SK-N-SH (cell line): ENCODE results near the gene TGFBR3L. TPM values are rescaled to one million over a fixed set of nuclear protein-coding genes. Genes with fewer than 3 reads are reported as not detected.
A peak's percentile ranks its signal among the peaks of the same experiment; 100 is the strongest.

ENCODE experiments used
- CTCF ChIA-PET: fragments of 300-600, 350-600 bp; formaldehyde crosslinking; extraction: SDS; loops from one replicate; lab custom pipeline; 2021; lab: Yijun Ruan, JAX
- POLR2A ChIA-PET: fragments of 350-600 bp; sonication (Branson Sonifier 250); formaldehyde crosslinking; extraction: SDS; loops from one replicate; lab custom pipeline; 2020; ENCODE audit warnings: antibody characterized with exemption, inconsistent platforms; lab: Yijun Ruan, JAX
- DNase-seq: peaks from one replicate; pipeline ENCODE4 v3.0.0; 2012
- H2AFZ ChIP-seq: fragments of 200-600 bp; sonication (generic); 2 replicates; pipeline ENCODE4 v1.8.1; 2016; ENCODE audit warnings: antibody characterized with exemption, mild to moderate bottlenecking, low read depth
- H3F3A ChIP-seq: fragments of 200-600 bp; sonication (generic); replicated peaks from 2 replicates; pipeline ENCODE3; 2016; ENCODE audit warnings: antibody characterized with exemption, mild to moderate bottlenecking; ENCODE audit not compliant: insufficient read depth
- H3K27ac ChIP-seq, 2 experiments: fragments of 200-500 bp in 1 of 2; fragments of 200-600 bp in 1 of 2; sonication (Bioruptor generic) in 1 of 2; sonication (generic), shearing (Covaris generic) in 1 of 2; 2 replicates each; pipeline versions ENCODE4 v1.5.1 to v1.6.1; 2014 to 2016; ENCODE audit warnings: low read depth in 2 of 2, inconsistent platforms in 1 of 2, low read length in 1 of 2, mild to moderate bottlenecking in 1 of 2, mixed read lengths in 1 of 2
- H3K27me3 ChIP-seq: fragments of 200-600 bp; sonication (generic), shearing (Covaris generic); 2 replicates; pipeline ENCODE4 v1.6.1; 2016; ENCODE audit warnings: mixed run types; ENCODE audit not compliant: insufficient read depth
- H3K36me3 ChIP-seq, 2 experiments: fragments of 200-500 bp in 1 of 2; fragments of 200-600 bp in 1 of 2; sonication (Bioruptor generic) in 1 of 2; sonication (generic) in 1 of 2; replicated peaks in 1 of 2; 2 replicates each; pipeline versions ENCODE3 to v1.5.1; 2014 to 2016; ENCODE audit warnings: low read length in 1 of 2, mild to moderate bottlenecking in 1 of 2; ENCODE audit not compliant: insufficient read depth in 2 of 2, control insufficient read depth in 1 of 2
- H3K4me1 ChIP-seq, 2 experiments: fragments of 200-500 bp in 1 of 2; fragments of 200-600 bp in 1 of 2; sonication (Bioruptor generic) in 1 of 2; sonication (generic), shearing (Covaris generic) in 1 of 2; 2 replicates each; pipeline versions ENCODE4 v1.5.1 to v1.6.1; 2014 to 2016; ENCODE audit warnings: low read depth in 1 of 2, low read length in 1 of 2, mixed run types in 1 of 2; ENCODE audit not compliant: insufficient read depth in 2 of 2, control insufficient read depth in 1 of 2
- H3K4me2 ChIP-seq: fragments of 200-600 bp; sonication (generic), shearing (Covaris generic); 2 replicates; pipeline ENCODE4 v1.6.1; 2017; ENCODE audit warnings: mixed run types
- H3K4me3 ChIP-seq, 2 experiments: fragments of 200-500 bp in 1 of 2; fragments of 200-600 bp in 1 of 2; sonication (Bioruptor generic) in 1 of 2; sonication (generic), shearing (Covaris generic) in 1 of 2; 2 replicates each; pipeline versions ENCODE4 v1.5.1 to v1.8.1; 2014 to 2016; ENCODE audit warnings: low read depth in 2 of 2, inconsistent platforms in 1 of 2, low read length in 1 of 2, mild to moderate bottlenecking in 1 of 2, mixed read lengths in 1 of 2, moderate library complexity in 1 of 2
- H3K79me2 ChIP-seq: fragments of 200-600 bp; sonication (generic); 2 replicates; pipeline ENCODE4 v1.8.1; 2017; ENCODE audit warnings: mild to moderate bottlenecking; ENCODE audit not compliant: insufficient read depth
- H3K9ac ChIP-seq: fragments of 200-600 bp; sonication (generic); 2 replicates; pipeline ENCODE4 v1.6.1; 2017; ENCODE audit warnings: mixed run types
- H3K9me2 ChIP-seq: fragments of 200-600 bp; sonication (generic); 2 replicates; pipeline ENCODE4 v1.6.1; 2017; ENCODE audit warnings: mixed run types
- H3K9me3 ChIP-seq: fragments of 200-600 bp; sonication (generic); 2 replicates; pipeline ENCODE4 v1.6.1; 2017; ENCODE audit warnings: mixed run types, mild to moderate bottlenecking, moderate library complexity
- H4K20me1 ChIP-seq: fragments of 200-600 bp; sonication (generic); 2 replicates; pipeline ENCODE4 v1.6.1; 2017; ENCODE audit warnings: mild to moderate bottlenecking, mixed run types; ENCODE audit not compliant: insufficient read depth
- CTCF ChIP-seq: fragments of 200-600 bp; sonication (generic); IDR thresholded peaks from 2 replicates; pipeline ENCODE4 v1.6.1; 2017; ENCODE audit warnings: antibody characterized with exemption, mild to moderate bottlenecking, moderate library complexity
- ELF1 ChIP-seq: IDR thresholded peaks from 2 replicates; pipeline ENCODE4 v1.4.0; 2012
- EP300 ChIP-seq, 2 experiments: IDR thresholded peaks; 2 replicates each; pipeline versions ENCODE4 v1.4.0 to v1.6.1; 2012; ENCODE audit warnings: borderline replicate concordance in 1 of 2, low read depth in 1 of 2, low read length in 1 of 2
- EZH2phosphoT487 ChIP-seq: fragments of 200-600 bp; sonication (generic); IDR thresholded peaks from 2 replicates; pipeline ENCODE4 v1.6.1; 2017; ENCODE audit warnings: low read depth, mixed run types, mild to moderate bottlenecking, antibody characterized with exemption, moderate library complexity, borderline replicate concordance
- FOXM1 ChIP-seq: IDR thresholded peaks from 2 replicates; pipeline ENCODE4 v1.4.0; 2012; ENCODE audit warnings: low read depth, mild to moderate bottlenecking
- GABPA ChIP-seq: IDR thresholded peaks from 2 replicates; pipeline ENCODE4 v1.4.0; 2012; ENCODE audit warnings: low read depth, mild to moderate bottlenecking
- GATA2 ChIP-seq: sonication (generic); formaldehyde crosslinking; IDR thresholded peaks from 2 replicates; pipeline ENCODE4 v1.5.0; 2020; ENCODE audit warnings: mild to moderate bottlenecking, missing genetic modification reagents
- JUND ChIP-seq: IDR thresholded peaks from 2 replicates; pipeline ENCODE4 v1.4.0; 2012
- MAX ChIP-seq: IDR thresholded peaks from 2 replicates; pipeline ENCODE4 v1.4.0; 2012; ENCODE audit warnings: low read depth
- NFIC ChIP-seq: IDR thresholded peaks from 2 replicates; pipeline ENCODE4 v1.4.0; 2012; ENCODE audit warnings: borderline replicate concordance
- NRF1 ChIP-seq: IDR thresholded peaks from 2 replicates; pipeline ENCODE4 v1.6.1; 2012; ENCODE audit warnings: low read depth, mild to moderate bottlenecking, low read length
- PBX3 ChIP-seq: IDR thresholded peaks from 2 replicates; pipeline ENCODE4; 2012
- SMC3 ChIP-seq: IDR thresholded peaks from 2 replicates; pipeline ENCODE4 v1.6.1; 2012; ENCODE audit warnings: low read depth, low read length, improper control_type of control experiment
- TAF1 ChIP-seq: IDR thresholded peaks from 2 replicates; pipeline ENCODE4 v1.6.1; 2012; ENCODE audit warnings: low read depth, mild to moderate bottlenecking, low read length, moderate library complexity, borderline replicate concordance
- USF1 ChIP-seq: IDR thresholded peaks from 2 replicates; pipeline ENCODE4 v1.4.0; 2012; ENCODE audit warnings: low read depth, borderline replicate concordance
- YY1 ChIP-seq: IDR thresholded peaks from 2 replicates; pipeline ENCODE4 v1.4.0; 2012; ENCODE audit warnings: low read depth, mild to moderate bottlenecking
- ZBTB33 ChIP-seq: IDR thresholded peaks from 2 replicates; pipeline ENCODE4 v1.4.0; 2012; ENCODE audit warnings: low read depth, borderline replicate concordance
- WGBS: methylation state at CpG from one replicate; pipeline ENCODE4 v1.1.6; 2017; ENCODE audit warnings: low lambda C conversion rate; 5-methylcytosine and 5-hydroxymethylcytosine counted together
- polyA plus RNA-seq, 3 experiments: library from polyadenylated mRNA; depleted of rRNA; stranded (reverse); fragments of >200 nt; gene quantifications; 2 replicates each; pipeline ENCODE4 v1.2.3, GENCODE V29; 2012

TGFBR3L gene
- polyA plus RNA-seq, 1 of the 3 experiments (the other 2 are of a cell fraction), result 0.87 TPM

- Histone ChIP-seq H3K4me2 (no peak overlapping the region), H3K36me3 (no peaks in the 10 kb centered on the region), H3K9me3 (no peaks in the 10 kb centered on the region), H3K27me3 (no peaks in the 10 kb centered on the region), H2AFZ (no peak overlapping the region), H3K4me1 (no peaks in the 10 kb centered on the region; a peak in 1 of 4 replicates), H3K4me3 (no peak overlapping the region), H3K9me2 (no peaks in the 10 kb centered on the region), H4K20me1 (no peaks in the 10 kb centered on the region), H3F3A (peaks cover 11% of the 10 kb centered on the region), H3K9ac (no peak overlapping the region), H3K79me2 (peaks cover 5% of the 10 kb centered on the region; the same call in 1 of the 2 replicates), H3K27ac (no peak overlapping the region)
- TF ChIP-seq SMC3 (no peak), FOXM1 (no peak)
- ChIA-PET POLR2A (no interaction called here), CTCF (no interaction called here)
- no peak for DNase-seq
- WGBS, result 94% methylated on average over 4 of the region's 4 CpGs
Observed at GRCh38 chr19:7947939-7948338, 33.3 kb downstream of the TGFBR3L start.

- Histone ChIP-seq H3K79me2 (no peaks in the 10 kb centered on the region), H3F3A (no peaks in the 10 kb centered on the region), H4K20me1 (no peaks in the 10 kb centered on the region), H3K9me2 (no peaks in the 10 kb centered on the region), H3K4me1 (no peaks in the 10 kb centered on the region; a peak in 1 of 4 replicates), H3K9me3 (no peaks in the 10 kb centered on the region), H3K9ac (no peak overlapping the region), H3K27ac (no peak overlapping the region), H3K4me2 (no peak overlapping the region)
- DNase-seq, result no peak
- POLR2A ChIA-PET, result no interaction called here
- WGBS, result 40% methylated on average over 3 of the region's 3 CpGs
- TF ChIP-seq ZBTB33 (no peak), MAX (0 out of 2 replicates have a peak, but pooled peaks have one; percentile 18)
- TF ChIP-seq, all 33 proteins: peak for 1
- Histone ChIP-seq H3K4me3 (no peak overlapping the region), H3K36me3 (no peaks in the 10 kb centered on the region), H3K27me3 (no peaks in the 10 kb centered on the region), H2AFZ (no peak overlapping the region)
- CTCF ChIA-PET, result interaction anchor here (1.3 to 4.1 kb wide), 3 partner anchors 9 to 49 kb away, joined by 5 to 19 read pairs (median 7); partner anchors contain the start of gene TIMM44
Observed at GRCh38 chr19:7953060-7953459, 38.4 kb downstream of the TGFBR3L start.

GRCh38 chr19:7953576-7953975, 38.9 kb downstream of the TGFBR3L start:
- 83% methylated on average over 7 of the region's 7 CpGs for WGBS
- Histone ChIP-seq H3K9ac (no peak overlapping the region), H3K36me3 (peaks cover 0 to under 1% of the 10 kb centered on the region in 2 experiments), H2AFZ (no peak overlapping the region), H3K9me2 (no peaks in the 10 kb centered on the region), H3K4me1 (no peaks in the 10 kb centered on the region; a peak in 1 of 4 replicates), H3F3A (no peaks in the 10 kb centered on the region), H3K4me2 (no peak overlapping the region), H4K20me1 (no peaks in the 10 kb centered on the region), H3K9me3 (no peaks in the 10 kb centered on the region), H3K27me3 (no peaks in the 10 kb centered on the region), H3K27ac (no peak overlapping the region), H3K4me3 (no peak overlapping the region), H3K79me2 (no peaks in the 10 kb centered on the region)
- ChIA-PET CTCF (interaction anchor here (0.7 to 4.1 kb wide), 4 partner anchors 9 to 698 kb away, joined by 3 to 19 read pairs (median 7); partner anchors contain the start of gene TIMM44), POLR2A (no interaction called here)
- no peak for DNase-seq
- no peak for TF ChIP-seq NRF1
- TF ChIP-seq GATA2, result no peak
- no peak for TF ChIP-seq GABPA
- no peak for TF ChIP-seq EZH2phosphoT487
- no peak for TF ChIP-seq JUND
- TF ChIP-seq ELF1, result no peak
- TF ChIP-seq PBX3, result no peak
- no peak for TF ChIP-seq TAF1
- TF ChIP-seq YY1, result no peak
- TF ChIP-seq SMC3, result no peak
- no peak for TF ChIP-seq USF1
- no peak for TF ChIP-seq EP300 (IDR thresholded peaks at IDR 0.05; ENCODE audit: borderline replicate concordance in 1 of 2, low read depth in 1 of 2, low read length in 1 of 2)
- TF ChIP-seq NFIC, result no peak
- TF ChIP-seq CTCF, result no peak
